ENCODE data around the gene SFTA2.
"Not testable (repeated sequence)": the region's sequence is repeated elsewhere in the genome, so short reads cannot be mapped to it uniquely, and the experiment has no call there.

SFTA2 gene

GRCh38 chr6:30942338-30943060, 10.5 kb upstream of the SFTA2 start:
- FAIRE-seq: no peak

- FAIRE-seq: no peak
Observed at GRCh38 chr6:30940361-30940986, 8.5 kb upstream of the SFTA2 start, which contains the start of gene MUCL3. MUCL3 (plus strand) TSS chr6:30940973; CDS start chr6:30941000, 27 bp downstream.

GRCh38 chr6:30939473-30939872, 7.5 kb upstream of the SFTA2 start:
- FAIRE-seq: no peak

DNA sequence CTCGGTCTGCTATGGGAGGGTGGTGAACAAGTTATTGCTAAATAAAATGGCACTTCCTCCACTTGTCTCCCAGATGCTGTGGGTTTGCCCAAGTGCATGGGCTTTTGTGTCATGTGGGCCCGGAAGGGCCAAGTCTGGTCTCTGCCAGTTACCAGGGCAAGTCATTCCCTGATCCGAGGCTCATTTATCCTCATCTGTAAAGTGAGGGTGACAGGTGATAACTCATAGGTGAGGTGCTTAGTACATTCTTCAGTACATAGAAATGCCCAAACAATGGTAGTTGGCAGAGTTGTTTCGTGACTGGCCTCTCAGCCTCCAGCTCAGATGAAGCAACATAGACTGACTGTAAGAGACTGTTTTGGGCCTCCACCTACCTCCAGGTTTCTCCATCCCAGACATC, 6.8 kb upstream of the SFTA2 start:
- no peak for FAIRE-seq

GRCh38 chr6:30937265-30937664, 5.3 kb upstream of the SFTA2 start:
- no peak for FAIRE-seq

DNA sequence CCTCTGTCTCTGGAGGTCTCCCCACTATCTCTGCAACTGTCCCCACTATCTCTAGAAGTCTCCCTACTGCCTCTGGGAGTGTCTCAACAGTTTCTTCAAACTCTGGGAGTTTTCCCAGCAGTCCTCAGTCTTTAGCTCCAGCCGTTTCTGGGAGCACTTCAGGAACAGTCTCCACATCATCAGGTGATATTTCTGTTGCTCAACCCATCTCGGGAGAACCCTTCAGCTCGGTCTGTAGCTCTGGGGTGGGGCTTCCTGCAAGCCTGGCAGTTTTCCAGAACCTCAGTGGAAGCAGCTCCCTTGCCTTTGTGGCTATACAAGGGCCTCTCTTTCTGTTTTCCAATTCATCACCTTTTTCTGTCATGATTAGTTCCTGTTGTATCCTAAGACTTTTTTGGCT, 3.0 kb upstream of the SFTA2 start:
- no peak for FAIRE-seq

- no peak for FAIRE-seq
Observed at GRCh38 chr6:30932665-30933365, 845 bp upstream of the SFTA2 start.

DNA sequence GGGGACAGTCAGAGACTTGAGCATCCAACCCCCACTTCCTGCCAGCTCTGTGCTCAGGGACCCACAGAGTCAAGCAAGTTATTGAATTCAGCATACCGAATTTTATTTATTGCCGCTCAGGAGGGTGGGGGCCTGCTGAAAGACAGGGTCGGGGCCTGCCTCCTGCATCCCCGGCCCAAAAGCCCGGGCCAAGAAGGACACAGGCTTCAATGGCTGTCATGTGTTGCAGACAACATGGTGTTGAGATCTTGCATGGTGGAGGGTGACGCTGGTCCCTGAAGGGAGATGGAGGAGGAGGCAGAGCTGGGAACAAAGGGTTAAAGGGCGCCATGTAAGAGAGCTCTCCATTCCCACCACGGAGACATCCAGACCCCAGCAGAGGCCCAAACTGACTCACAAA, 698 bp downstream of the SFTA2 start:
- FAIRE-seq: no peak

GRCh38 chr6:30930506-30930905, 1.5 kb downstream of the SFTA2 start:
- no peak for FAIRE-seq

DNA sequence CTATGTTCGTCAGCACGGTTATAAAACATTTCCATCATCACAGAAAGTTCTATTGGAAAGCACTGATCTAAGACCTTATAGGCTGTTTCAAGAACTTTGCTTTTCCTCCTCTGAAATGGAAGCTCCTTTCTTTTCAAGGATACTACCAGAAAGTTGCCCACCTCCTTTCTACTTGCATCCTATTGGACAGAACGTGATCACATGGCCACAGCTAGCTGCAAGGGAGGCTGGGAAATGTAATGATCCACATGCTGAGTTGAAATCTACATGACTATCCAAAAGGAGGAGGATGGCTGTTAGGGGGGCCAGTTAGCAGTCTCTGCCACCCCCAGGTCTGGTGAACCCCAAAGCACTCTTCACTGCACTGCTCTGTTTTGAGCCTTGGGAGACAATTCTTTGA, 3.3 kb downstream of the SFTA2 start:
- no peak for FAIRE-seq

DNA sequence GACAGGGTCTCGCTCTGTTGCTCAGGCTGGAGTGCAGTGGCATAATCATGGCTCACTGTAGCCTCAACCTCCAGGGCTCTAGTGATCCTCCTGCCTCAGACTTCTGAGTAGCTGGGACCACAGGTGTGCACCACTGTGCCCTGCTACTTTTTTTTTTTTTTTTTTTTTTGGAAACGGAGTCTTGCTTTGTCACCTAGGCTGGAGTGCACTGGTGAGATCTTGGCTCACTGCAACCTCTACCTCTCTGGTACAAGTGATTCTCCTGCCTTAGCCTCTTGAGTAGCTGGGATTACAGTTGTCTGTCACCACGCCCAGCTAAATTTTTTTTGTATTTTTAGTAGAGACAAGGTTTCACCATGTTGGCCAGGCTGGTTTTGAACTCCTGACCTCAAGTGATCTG, 4.9 kb downstream of the SFTA2 start:
- not testable (repeated sequence) for FAIRE-seq

DNA sequence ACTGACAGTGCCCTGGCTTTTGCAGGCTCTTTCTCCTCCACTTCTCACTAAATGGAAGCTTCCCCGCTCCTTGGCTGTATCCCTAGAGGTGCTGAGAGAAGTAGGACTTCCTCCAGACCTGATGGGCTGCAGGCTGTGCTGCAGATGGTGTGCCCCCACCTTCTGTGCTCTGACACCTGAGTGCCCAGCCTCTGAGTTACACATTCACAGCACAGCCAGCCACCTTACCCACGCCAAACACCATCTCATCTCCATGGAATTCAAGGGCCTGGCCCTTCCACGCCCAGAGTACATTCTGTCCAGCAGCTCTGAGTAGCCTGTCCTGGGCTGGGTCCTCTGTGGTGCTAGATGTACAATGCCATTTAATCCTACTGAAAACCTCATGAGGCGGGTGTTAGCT, 5.3 kb downstream of the SFTA2 start:
- no peak for FAIRE-seq

GRCh38 chr6:30924040-30924627, 7.8 kb downstream of the SFTA2 start:
- not testable (repeated sequence) for FAIRE-seq

- FAIRE-seq: no peak
Observed at GRCh38 chr6:30922447-30922852, 9.5 kb downstream of the SFTA2 start.

DNA sequence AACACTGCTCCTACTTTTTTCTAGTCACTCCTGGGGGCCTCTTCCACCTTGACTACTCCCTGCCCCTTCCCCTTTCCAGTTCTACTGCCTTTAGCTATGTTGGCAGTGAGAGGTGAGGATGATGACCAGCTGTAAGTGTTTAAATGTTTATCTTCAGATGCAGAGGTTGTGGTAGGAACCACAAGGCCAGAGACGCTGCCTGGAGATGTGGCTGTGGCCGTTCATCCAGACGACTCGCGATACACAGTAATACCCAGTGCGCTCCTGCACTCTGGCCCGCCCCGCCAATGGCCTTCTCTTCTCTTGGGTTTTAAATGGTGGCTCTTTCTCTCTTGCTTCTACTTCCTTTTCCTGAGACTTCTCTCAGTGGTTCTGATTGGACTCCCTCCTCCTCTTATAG, 13.3 kb downstream of the SFTA2 start:
- FAIRE-seq: no peak

DNA sequence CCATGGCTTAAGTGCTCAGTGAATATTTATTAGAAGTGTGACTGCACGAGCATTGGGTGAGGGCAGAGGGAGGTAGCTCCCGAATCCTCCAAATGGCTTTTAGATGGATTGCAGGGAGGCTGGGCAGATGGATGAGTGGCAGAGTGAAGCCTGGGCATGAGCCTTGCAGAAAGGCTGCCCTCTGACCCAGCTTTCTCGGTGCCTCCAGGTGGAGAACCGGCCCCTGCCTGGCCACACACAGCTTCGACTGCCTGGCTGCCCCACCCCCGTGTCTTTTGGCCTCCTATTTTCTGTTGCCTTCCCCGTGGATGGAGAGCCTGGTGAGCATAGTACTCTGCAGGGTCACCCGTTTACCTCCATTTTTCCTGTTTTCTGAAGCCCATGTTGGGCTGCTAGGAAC, 14.5 kb downstream of the SFTA2 start:
- no peak for FAIRE-seq

DNA sequence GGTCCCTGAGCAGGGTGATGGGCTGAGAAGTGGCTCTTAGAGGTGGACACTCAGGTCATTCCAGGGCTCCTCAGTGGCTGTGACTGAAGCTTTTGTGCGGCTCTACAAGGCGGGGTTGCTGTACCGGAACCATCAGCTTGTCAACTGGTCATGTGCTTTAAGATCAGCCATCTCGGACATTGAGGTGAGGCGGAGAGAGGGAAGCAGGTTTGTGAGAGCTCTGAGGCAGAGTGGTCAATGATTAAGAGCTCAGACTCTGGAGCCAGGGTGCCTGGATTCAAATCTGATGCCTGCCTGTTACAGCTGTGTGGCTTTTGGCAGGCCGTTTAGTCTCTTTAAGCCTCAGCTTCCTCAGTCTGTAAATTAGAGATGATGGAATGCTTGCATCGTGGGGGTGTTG, 14.9 kb downstream of the SFTA2 start:
- no peak for FAIRE-seq

GRCh38 chr6:30915591-30915946, 16.4 kb downstream of the SFTA2 start:
- FAIRE-seq: no peak

- no peak for FAIRE-seq
Observed at GRCh38 chr6:30914854-30915590, 16.9 kb downstream of the SFTA2 start.

- no peak for FAIRE-seq
Observed at GRCh38 chr6:30914076-30914853, 17.7 kb downstream of the SFTA2 start, which contains the start of gene VARS2. VARS2 (plus strand) TSS chr6:30914238; CDS start chr6:30914837, 599 bp downstream.

DNA sequence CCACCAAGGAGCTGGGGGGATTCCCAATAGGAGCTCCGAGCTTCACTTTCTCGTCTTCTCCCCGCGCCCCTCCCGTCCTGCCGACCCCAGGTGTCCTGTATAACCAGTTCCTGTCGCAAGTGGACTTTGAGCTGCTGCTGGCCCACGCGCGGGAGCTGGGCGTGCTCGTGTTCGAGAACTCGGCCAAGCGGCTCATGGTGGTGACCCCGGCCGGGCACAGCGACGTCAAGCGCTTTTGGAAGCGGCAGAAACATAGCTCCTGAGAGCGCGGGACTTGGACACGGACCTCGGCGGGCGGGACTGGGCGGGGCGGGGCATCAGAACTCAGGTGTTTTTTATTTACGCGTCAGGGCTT, 18.3 kb downstream of the SFTA2 start:
- FAIRE-seq: no peak

Measured in colon (tissue), 2 donors.